KMS-11 (cell line): ENCODE measurements around the gene PDXP.

ENCODE experiments used
- H2AFZ ChIP-seq: fragments of 200-600 bp; sonication (generic); 2 replicates; pipeline ENCODE4 v1.6.1; 2016; ENCODE audit warnings: antibody characterized with exemption, mixed run types, low read depth
- H3K27ac ChIP-seq: fragments of 200-600 bp; sonication (generic); 2 replicates; pipeline ENCODE4 v1.6.1; 2016; ENCODE audit warnings: mild to moderate bottlenecking, mixed run types
- H3K27me3 ChIP-seq: fragments of 200-600 bp; sonication (generic); 2 replicates; pipeline ENCODE4 v1.6.1; 2017; ENCODE audit warnings: mild to moderate bottlenecking, low read depth, mixed run types, moderate library complexity; ENCODE audit not compliant: insufficient read depth
- H3K36me3 ChIP-seq: fragments of 200-600 bp; sonication (generic); 2 replicates; pipeline ENCODE4 v1.6.1; 2017; ENCODE audit warnings: mild to moderate bottlenecking, mixed run types; ENCODE audit not compliant: insufficient read depth
- H3K4me1 ChIP-seq: fragments of 200-600 bp; sonication (generic); 2 replicates; pipeline ENCODE4 v1.6.1; 2016; ENCODE audit warnings: mild to moderate bottlenecking, low read depth, mixed run types; ENCODE audit not compliant: poor library complexity, severe bottlenecking
- H3K4me2 ChIP-seq: fragments of 200-600 bp; sonication (generic); 2 replicates; pipeline ENCODE4 v1.7.0; 2016; ENCODE audit warnings: mild to moderate bottlenecking, mixed run types
- H3K4me3 ChIP-seq: fragments of 200-600 bp; sonication (generic); IDR thresholded peaks from 2 replicates; pipeline ENCODE4 v1.6.1; 2017; ENCODE audit warnings: low read depth, low read length, mixed read lengths; ENCODE audit not compliant: insufficient read depth
- H3K79me2 ChIP-seq: fragments of 200-600 bp; sonication (generic); 2 replicates; pipeline ENCODE4 v1.6.1; 2016; ENCODE audit warnings: low read depth, mixed run types; ENCODE audit not compliant: insufficient read depth
- H3K9ac ChIP-seq: fragments of 200-600 bp; sonication (generic); 2 replicates; pipeline ENCODE4 v1.6.1; 2016; ENCODE audit warnings: mild to moderate bottlenecking, mixed run types
- H4K20me1 ChIP-seq: fragments of 200-600 bp; sonication (generic); 2 replicates; pipeline ENCODE4 v1.6.1; 2016; ENCODE audit warnings: mild to moderate bottlenecking, mixed run types; ENCODE audit not compliant: insufficient read depth
- TF ChIP-seq, protein P1 (sequence below): fragments of 200-600 bp; sonication (generic); conservative IDR thresholded peaks from 2 replicates; pipeline ENCODE4 v1.6.1; 2017; ENCODE audit warnings: low read depth, mild to moderate bottlenecking, antibody characterized with exemption, low read length, moderate library complexity, mixed read lengths

Gene PDXP

GRCh38 chr22:37681001-37681424 lies 22.5 kb downstream of the PDXP start:
- no peaks in the 10 kb centered on the region for H3K36me3 ChIP-seq
- H3K4me1 ChIP-seq, result peaks cover 18% of the 10 kb centered on the region
- H3K79me2 ChIP-seq, result peaks cover 7% of the 10 kb centered on the region; the same call in 1 of the 2 replicates
- no peak overlapping the region for H3K4me2 ChIP-seq
- H3K27me3 ChIP-seq, result no peaks in the 10 kb centered on the region
- H4K20me1 ChIP-seq, result no peaks in the 10 kb centered on the region
- H2AFZ ChIP-seq, result no peak overlapping the region
- TF ChIP-seq, protein P1, sequence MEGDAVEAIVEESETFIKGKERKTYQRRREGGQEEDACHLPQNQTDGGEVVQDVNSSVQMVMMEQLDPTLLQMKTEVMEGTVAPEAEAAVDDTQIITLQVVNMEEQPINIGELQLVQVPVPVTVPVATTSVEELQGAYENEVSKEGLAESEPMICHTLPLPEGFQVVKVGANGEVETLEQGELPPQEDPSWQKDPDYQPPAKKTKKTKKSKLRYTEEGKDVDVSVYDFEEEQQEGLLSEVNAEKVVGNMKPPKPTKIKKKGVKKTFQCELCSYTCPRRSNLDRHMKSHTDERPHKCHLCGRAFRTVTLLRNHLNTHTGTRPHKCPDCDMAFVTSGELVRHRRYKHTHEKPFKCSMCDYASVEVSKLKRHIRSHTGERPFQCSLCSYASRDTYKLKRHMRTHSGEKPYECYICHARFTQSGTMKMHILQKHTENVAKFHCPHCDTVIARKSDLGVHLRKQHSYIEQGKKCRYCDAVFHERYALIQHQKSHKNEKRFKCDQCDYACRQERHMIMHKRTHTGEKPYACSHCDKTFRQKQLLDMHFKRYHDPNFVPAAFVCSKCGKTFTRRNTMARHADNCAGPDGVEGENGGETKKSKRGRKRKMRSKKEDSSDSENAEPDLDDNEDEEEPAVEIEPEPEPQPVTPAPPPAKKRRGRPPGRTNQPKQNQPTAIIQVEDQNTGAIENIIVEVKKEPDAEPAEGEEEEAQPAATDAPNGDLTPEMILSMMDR, result no peak
- no peak overlapping the region for H3K27ac ChIP-seq
- H3K9ac ChIP-seq, result no peak overlapping the region
- no peak overlapping the region for H3K4me3 ChIP-seq

- Histone ChIP-seq H4K20me1 (no peaks in the 10 kb centered on the region), H3K4me1 (peaks cover 18% of the 10 kb centered on the region), H3K27me3 (no peaks in the 10 kb centered on the region), H3K36me3 (no peaks in the 10 kb centered on the region), H3K9ac (no peak overlapping the region), H3K4me2 (no peak overlapping the region), H3K79me2 (peaks cover 4% of the 10 kb centered on the region; the same call in 1 of the 2 replicates), H3K27ac (no peak overlapping the region), H2AFZ (no peak overlapping the region; the same call in 1 of the 2 replicates), H3K4me3 (no peak overlapping the region)
- TF ChIP-seq, protein P1, result peak; percentile 75
Observed at GRCh38 chr22:37681556-37682049, 23.1 kb downstream of the PDXP start.

DNA sequence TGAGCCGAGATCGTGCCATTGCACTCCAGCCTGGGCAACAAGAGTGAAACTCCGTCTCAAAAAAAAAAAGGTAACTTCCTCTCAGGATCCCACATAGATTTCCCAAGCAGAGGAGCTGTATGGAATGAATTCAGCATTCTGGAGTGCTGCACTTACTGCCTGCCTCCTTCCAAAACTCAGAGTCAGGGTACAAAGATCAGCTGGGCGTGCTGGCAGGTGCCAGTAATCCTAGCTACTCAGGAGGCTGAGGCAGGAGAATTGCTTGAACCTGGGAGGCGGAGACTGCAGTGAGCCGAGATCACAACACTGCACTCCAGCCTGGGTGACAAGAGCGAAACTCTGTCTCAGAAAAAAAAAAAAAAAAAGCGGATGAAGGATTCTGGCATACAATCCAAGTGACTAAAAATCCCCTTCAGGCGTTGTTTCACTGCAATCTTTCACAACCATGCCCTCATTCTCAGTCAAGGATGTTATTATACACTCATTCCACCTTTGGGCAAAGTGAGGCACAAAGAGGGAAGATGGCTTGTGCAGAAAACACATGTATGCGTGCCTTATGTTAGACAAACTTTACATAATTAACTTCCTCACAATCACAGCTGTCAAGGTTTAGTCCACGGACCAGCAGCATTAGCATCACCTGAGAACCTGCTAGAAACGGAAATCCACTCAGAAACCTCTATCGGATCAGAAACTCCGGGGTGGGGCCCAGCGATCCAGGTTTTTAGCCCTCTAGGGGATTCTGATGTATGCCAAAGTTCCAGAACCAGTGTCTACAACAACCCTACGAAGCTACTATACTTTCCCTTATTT lies 26.5 kb downstream of the PDXP start:
- Histone ChIP-seq H3K27ac (no peak overlapping the region), H3K4me1 (peaks cover 14% of the 10 kb centered on the region), H3K36me3 (no peaks in the 10 kb centered on the region), H3K27me3 (no peaks in the 10 kb centered on the region), H2AFZ (no peak overlapping the region), H3K4me3 (no peak overlapping the region), H3K9ac (no peak overlapping the region), H3K79me2 (peaks cover 12% of the 10 kb centered on the region; the same call in 1 of the 2 replicates), H3K4me2 (no peak overlapping the region; the same call in 1 of the 2 replicates), H4K20me1 (no peaks in the 10 kb centered on the region)
- TF ChIP-seq, protein P1, result no peak

DNA sequence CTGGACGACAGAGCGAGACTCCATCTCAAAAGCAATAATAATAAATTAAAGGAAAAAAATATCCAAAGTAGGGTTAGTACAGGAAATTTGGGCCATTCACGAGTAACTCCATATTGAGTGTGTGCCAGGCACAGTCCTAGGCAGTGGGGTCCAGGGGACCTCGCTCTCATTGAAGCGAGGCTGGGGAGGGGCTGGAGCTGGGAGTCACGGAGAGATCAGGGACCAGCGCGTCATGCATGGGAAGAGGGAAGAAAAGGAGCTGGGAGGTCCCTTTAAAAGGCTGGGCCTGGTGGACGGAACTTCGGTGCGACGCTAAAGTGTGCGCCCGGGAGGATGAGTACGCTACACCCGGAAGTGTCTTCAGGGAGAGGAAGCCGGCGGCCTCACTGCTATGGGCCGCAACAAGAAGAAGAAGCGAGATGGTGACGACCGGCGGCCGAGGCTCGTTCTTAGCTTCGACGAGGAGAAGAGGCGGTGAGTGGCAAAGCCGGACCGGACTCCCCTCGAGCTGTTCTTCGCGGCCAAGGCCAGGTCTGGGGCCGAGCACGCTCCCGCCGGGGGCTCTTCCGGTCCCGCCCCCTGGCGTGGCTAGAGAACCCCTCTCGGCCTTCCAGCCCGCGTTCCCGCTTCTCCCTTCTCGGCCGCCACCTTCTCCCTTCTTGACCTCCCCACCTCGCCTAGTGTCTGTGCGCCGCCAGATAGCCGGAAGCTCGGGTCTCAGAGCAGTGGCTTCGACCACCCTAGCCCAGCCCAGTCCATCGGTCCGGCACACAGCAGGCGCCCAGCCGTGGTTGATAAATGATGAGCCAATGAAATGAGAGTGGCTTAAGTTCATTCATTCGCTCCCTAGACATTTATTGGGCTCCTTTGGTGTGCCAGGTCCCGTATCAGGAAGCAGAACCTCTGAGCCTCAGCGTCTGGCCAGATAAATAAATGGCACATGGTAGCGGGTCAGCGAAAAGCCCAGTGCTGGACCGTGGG lies 27.8 kb downstream of the PDXP start, which contains the start of gene NOL12:
NOL12 (plus strand) TSS at position 342 of the 981 bp plus-strand sequence; CDS start at position 392, 50 bp downstream.
- no peaks in the 10 kb centered on the region for H3K27me3 ChIP-seq
- peak within 1 kb of the TSS; percentile 41; the same call in 1 of the 2 replicates for H3K27ac ChIP-seq
- peak within 1 kb of the TSS; percentile 83 for H3K4me2 ChIP-seq
- peaks cover 12% of the 10 kb centered on the region; the same call in 1 of the 2 replicates for H3K79me2 ChIP-seq
- H4K20me1 ChIP-seq, result no peaks in the 10 kb centered on the region
- no peaks in the 10 kb centered on the region for H3K36me3 ChIP-seq
- H3K4me1 ChIP-seq, result peaks cover 12% of the 10 kb centered on the region
- no peak within 1 kb of the TSS for H3K4me3 ChIP-seq
- H2AFZ ChIP-seq, result peak within 1 kb of the TSS; percentile 88
- peak within 1 kb of the TSS; percentile 76 for H3K9ac ChIP-seq
- TF ChIP-seq, protein P1, result no peak
